Stimulated activated CD4-positive, alpha-beta T cell treated with anti-CD3 and anti-CD28 coated beads, Interleukin-2, amount 100 ng/mL, for 4 hours (primary cell): ENCODE measurements around the gene GCNT1.
"Not testable (repeated sequence)": the region's sequence is repeated elsewhere in the genome, so short reads cannot be mapped to it uniquely, and the experiment has no call there.

Experiments used
- DNase-seq: peaks from one replicate; pipeline ENCODE4 v3.0.0-alpha.2; 2020; ENCODE audit warnings: low read depth

The GCNT1 gene

DNA sequence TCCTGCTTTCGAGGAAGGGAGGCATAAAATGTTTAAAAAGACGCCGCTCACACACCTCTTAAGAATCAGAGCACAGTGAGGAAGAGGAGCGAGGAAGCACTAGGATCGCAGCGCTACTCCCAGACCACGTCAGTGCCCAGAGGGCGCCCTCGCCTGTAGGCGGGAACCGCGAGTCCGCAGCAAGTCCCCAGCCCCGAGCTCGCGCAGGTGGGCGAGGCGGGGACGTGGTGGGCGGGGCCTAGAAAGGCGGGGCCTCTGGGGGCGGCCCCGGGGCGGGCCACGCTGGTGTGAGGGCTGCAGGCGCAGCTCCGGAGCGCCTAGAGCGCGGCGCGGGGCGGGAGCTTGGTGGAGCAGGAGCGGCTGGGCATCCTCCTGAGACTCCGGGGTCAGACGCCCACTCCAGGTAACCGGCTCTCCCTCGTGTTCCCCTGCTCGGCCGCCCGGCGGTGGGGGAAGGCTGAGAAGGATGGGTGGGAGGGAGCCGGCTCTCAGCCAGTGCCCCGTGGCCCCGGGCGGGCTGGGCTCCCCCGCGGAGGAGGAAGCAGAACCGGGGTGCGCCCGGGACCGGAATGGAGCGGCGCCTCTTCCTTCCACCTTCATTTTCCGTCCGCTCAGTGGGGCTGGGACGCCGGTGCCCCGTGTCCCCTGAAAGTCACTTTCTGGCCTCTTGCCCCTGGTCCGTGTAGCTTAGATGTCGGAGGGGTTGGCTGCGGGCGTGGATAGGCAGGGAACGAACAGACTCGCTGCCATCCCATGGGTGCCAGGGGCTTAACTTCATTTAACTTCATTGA lies at the start of gene GCNT1:
GCNT1 (plus strand) TSS at position 280 of the 791 bp plus-strand sequence. CDS start 43,200 bp downstream, outside the sequence.
- peak; percentile 83 for DNase-seq

DNA sequence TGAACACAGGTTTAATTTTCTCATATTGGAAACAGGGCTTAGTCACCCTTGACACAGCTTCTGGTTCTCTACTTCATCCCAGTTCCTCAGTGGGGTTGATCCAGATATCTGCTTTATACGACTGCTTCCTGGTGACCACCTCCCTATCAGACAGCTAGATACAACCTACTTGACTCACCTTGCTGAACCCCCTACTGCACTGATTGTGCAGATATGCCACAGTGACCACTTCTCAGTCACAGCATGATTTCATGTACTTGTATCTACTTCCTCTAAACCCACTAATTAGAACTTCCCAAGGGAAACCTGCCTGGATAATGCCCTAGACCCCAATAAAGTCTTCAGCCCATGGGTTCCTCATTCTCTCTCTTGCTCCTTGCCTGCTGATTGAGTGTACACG lies 46.3 kb upstream of the GCNT1 start:
- no peak for DNase-seq

DNA sequence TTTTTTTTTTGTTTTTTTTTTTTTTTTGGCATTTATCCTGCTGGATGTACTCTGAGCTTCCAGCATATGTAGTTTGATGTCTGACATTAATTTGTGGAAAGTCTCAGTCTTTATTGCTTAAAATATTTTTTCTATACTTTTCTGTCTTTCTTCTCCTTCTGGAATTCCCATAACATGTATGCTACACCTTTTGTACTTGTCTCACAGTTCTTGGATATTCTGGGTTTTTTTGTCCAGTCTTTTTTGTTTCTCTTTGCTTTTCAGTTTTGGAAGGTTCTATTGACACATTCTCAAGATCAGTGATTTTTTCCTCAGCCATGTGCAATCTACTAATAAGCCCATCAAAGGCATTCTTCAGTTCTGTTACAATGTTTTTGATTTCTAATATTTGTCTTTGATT lies 45.3 kb upstream of the GCNT1 start:
- no peak for DNase-seq

DNA sequence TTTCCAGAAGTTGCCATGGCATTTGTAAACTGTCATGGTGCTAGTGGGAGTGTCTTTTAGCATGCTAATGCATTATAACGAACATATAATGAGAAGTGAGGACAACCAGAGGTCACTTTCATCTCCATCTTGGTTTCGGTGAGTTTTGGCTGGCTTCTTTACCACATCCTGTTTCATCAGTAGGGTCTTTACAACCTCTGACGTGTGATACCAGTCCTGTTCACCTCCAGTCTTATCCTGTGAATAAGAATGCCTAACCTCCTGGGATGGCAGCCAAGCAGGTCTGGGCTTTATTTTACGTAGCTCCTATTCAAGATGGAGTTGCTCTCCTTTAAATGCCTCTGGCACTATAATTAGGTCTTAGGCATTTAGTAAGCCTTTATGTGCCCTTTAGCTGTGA lies 44.3 kb upstream of the GCNT1 start:
- DNase-seq = no peak

DNA sequence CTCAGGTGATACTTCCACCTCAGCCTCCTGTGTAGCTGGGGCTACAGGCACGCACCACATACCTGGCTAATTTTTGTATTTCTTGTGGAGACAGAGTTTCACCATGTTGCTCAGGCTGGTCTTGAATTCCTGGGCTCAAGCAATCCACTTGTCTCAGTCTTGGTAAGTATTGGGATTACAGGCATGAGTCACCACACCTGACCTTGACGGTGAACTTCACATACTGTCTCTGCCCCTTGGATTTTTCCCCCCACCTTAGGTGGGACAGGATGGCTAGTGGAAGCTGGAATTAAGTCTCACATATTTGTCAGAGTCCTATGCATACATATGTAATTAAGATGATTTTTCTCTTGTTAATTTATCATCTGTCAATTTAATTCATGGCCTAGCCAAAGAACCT lies 43.8 kb upstream of the GCNT1 start:
- no peak for DNase-seq

DNA sequence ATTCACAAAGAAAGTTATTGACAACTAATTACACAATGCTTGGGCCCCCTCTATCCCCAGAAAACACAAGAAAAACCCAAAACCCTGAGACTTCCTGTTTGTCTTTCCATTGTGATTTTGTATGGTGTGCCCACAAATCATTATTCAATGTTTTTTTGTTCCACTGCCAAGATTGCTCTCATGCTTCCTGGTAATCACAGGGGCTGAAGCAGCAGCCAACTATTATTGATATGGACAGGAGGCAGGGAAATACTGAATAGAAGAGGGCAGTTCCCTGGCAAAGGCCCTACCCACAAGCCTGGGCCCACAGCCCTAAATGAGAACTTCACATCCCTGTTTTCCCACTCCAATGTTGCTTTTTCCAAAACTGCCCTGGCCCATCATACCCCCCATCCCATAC lies 43.3 kb upstream of the GCNT1 start:
- no peak for DNase-seq

DNA sequence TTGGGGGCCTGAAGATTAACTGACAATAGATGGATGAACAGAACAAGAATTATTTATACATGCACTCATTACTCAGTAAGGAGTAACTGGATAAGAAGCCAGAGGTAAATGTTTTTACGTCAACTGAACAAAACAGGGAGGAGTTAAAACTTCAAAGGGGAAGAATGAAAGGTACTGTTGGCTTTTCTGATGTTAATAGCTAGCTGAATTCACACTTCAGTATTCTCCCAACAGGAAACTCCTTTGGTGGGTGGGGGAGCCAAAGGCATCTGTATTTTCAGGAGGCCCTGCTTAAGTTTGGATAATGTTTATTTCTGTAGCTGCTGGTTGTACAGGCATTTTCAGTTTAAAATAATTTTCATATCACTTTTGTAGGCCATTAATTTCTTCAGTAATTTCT lies 41.6 kb upstream of the GCNT1 start:
- DNase-seq = no peak

DNA sequence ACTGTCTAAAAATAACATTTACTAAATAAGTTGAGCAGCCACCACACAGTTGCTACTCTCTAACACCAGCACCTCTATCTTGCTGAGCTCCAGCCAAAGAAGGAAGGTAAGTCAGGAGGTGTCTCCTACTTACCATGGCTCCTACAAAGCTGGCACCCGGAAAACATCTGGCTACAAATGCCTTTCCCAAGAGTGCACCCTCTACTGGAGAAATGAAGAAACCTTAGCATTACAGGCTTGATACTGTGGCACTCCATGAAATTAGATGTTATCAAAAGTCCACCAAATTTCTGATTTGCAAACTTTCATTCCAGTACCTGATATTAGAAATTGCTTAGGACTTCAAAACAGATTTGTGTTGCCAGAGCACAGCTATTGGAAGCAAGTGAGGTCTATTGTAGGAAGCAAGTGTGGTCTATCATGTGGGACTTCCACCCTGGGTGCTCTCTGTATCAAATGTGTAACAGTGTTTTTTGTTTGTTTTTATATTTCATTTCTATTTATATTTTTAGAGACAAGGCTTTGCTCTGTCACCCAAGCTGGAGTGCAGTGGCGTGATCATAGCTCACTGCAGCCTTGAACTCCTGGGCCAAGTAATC lies 39.1 kb upstream of the GCNT1 start:
- DNase-seq = no peak

DNA sequence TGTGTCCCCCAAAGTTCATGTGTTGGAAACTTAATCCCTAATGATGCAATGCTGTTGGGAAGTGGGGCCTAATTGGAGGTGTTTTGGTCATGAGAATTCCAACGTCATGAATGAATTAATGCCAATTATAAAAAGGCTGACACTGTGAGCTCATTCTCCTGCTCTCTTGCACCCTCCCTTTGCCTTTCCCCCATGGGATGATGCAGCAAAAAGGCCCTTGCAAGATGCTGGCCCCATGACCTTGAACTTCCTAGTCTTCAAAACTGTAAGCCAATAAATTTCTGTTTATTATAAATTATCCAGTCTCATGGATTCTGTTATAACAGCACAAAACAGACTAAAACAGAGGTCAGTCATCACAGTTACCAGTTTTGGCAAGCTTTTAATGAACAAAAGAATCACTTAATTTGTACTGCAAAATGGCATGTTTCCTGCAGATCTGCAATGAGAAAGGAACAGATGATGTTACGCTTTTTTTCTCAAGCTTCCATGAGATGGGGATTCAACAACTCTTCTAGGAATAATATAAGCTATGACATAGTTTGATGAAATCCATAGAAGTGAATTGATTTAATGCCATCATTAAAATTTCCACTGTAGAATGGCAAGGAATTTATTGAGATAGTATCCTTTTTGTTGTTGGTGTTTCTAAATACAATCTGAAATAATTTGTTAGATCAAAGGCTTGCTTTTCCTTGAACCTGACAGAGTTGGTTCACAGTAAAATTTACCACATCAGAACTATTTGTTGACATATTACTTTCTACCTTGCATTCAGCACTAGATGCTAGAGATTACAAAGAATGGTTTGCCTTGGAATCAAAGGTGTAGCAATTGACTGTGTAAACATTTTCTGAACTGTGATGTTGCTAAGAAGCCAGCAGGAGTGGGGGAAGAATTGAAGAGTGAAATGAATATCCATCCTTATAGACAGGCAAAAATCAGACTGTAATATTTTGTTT lies 35.5 kb upstream of the GCNT1 start:
- DNase-seq = no peak

DNA sequence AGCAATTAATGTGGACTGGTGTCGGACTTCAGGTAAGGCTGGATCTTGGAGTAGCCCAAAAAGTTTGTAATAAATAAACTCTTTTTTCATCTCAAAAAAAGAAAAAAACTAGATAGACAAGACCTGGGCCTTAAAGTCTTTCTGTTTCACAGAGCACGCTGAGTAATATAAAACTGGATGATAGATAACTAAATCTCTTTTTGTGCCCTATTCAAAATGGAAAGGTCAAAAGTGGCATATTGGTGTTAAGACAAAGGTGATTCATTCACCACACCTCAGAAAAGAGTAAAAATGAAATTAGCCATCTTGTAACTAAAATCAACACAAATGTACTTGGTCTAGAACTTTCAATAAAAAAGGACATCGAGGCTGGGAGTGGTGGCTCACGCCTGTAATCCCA lies 34.5 kb upstream of the GCNT1 start:
- no peak for DNase-seq

DNA sequence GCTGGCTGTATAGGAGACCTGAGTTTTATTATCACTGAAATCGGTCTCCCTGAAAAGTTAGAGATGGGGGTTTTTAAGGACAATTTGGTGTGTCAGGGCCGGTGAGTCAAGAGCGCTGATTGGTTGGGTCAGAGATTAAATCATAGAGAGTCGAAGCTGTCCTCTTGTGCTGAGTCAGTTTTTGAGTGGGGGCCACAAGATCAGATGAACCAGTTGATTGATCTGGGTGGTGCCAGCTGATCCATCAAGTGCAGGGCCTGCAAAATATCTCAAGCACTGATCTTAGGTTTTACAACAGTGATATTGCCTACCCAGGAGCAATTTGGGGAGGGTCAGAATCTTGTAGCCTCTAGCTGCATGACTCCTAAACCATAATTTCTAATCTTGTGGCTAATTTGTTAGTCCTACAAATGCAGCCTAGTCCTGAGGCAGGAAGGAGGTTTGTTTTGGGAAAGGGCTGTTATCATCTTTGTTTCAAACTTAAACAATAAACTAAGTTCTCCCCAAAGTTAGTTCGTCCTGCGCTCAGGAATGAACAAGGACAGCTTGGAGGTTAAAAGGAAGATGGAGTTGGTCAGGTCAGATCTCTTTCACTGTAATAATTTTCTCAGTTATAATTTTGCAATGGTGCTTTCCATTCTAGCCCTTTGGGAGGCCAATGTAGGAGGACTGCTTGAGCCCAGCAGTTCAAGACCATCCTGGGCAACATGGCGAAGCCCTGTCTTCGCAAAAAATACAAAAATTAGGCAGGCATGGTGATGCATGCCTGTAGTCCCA lies 33.1 kb upstream of the GCNT1 start:
- no peak for DNase-seq

DNA sequence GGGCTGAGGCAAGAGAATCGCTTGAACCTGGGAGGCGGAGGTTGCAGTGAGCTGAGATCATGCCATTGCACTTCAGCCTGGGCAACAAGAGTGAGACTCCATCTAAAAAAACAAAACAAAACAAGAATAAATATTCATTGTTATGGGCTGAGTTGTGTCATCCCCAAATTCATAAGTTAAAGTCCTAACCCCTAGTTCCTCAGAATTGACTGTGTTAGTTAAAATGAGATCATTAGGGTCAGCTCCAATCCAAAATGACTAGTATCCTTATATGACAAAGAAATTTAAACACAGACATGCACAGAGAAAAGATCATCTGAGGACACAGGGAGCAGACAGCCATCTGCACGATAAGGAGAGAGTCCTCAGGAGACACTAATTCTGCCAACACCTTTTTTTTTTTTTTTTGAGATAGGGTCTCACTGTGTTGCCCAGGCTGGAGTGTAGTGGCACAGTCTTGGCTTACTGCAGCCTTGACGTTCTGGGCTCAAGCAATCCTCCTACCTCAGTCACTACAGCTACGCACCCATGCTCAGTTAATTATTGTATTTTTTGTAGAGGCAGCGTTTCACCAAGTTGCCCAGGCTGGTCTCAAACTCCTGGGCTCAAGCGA lies 32.1 kb upstream of the GCNT1 start:
- no peak for DNase-seq

DNA sequence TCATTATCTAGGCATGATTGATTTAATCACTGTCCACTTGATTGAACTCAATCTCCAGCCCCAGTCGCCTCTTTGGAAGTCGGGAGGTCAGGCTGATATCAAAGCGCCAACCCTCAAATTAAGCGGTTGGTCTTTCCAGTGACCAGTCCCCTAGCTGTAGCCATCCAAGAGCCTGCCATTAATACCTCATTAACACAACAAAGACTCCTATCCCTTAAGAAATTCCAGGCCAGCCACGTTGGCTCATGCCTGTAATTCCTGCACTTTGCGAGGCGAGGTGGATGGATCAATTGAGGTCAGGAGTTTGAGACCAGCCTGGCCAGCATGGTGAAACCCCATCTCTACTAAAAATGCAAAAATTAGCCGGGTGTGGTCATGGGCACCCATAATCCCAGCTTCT lies 27.4 kb upstream of the GCNT1 start:
- no peak for DNase-seq

DNA sequence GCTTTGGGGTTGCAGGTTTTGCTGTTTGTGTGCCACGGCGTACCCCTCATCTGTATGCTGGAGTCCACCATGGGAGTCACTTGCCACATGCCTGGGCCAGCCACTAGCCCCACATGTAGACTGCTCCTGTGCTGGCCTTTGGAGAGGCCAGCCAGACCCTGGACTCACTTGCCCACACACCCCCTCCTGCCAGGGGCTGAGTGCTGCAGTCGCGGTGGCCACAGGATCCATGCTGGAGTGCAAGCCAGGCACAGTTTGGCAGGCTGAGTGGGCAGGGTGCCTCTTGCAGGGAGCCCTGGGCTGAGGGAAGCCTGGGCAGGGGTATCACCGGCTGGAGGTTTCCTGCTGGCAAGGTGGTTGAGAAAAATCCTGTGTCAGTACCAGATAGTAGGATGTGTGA lies 25.6 kb upstream of the GCNT1 start:
- DNase-seq = no peak

DNA sequence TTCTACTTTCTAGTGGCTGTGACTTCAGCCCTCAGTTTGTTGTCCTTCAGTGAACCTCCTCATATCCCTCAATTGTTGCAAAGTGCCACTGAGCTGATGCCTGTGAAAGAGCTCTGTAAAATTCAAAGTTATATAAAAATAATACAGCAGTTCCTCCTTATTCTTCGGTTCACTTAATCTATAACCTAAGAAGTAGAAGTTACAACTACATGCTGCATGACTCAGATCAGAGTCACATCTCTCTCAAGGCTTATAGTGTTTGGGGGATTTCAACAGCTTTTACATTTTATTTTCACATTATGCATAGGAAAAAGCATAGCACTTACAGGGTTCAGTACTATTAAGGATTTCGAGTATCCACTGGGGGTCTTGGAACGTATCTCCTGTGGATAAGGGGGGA lies 25.1 kb upstream of the GCNT1 start:
- no peak for DNase-seq

DNA sequence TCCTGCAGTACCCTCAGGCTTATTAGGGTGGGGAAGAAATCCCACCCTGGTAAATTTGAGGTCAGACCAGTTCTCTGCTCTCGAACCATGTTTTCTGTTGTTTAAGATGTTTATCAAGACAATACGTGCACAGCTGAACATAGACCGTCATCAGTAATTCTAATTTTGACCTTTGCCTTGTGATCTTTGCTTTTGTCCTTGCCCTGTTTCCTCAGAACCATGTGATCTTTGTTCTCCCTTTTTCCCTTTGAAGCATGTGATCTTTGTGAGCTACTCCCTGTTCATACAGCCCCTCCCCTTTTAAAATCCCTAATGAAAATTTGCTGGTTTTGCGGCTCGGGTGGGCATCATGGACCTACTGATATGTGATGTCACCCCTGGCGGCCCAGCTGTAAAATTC lies 24.1 kb upstream of the GCNT1 start:
- DNase-seq = not testable (repeated sequence)

DNA sequence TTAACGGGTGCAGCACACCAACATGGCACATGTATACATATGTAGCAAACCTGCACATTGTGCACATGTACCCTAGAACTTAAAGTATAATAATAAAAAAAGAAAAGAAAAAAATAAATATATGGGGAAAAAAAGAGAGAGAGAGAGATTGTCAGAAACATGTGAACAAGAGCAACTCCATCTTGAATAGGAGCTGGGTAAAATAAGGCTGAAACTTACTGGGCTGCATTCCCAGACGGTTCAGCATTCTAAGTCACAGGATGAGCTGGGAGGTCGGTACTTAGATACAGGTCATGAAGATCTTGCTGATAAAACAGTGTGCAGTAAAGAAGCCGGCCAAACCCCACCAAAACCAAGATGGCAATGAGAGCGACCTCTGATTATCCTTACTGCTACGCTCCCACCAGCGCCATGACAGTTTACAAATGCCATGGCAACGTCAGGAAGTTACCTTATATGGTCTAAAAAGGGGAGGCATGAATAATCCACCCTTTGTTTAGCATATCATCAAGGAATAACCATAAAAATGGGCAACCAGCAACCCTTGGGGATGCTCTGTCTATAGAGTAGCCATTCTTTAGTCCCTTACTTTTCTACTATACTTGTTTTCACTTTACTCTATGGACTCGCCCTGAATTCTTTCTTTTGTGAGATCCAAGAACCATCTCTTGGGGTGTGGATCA lies 21.8 kb upstream of the GCNT1 start:
- DNase-seq = not testable (repeated sequence)

DNA sequence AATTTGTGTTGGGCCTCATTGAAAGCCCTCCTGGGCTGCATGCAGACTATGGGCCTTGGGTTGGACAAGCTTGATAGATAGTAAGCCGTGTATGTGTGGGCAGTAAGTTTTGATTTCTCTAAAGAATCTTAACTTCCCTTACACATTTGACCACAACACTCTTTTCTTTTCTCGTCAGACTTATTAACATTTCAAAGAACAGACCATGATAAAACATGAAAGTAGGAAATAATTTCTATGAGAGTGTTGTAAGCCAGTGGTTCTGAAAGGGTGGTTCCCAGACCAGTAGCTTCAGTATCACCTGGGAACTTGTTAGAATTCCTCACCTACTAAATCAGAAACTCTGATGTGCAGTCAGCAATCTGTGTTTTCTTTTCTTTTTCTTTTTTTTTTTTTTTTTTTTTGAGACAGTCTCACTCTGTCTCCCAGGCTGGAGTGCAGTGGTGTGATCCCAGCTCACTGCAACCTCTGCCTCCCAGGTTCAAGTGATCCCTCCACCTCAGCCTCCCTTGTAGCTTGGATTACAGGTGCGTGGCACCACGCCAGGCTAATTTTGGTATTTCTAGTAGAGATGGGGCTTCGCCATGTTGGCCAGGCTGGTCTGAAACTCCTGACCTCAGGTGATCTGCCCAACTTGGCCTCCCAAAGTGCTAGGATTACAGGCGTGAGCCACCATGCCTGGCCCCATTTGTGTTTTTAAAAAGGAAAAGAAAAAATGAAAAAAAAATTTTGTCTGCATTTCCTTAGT lies 20.0 kb upstream of the GCNT1 start:
- DNase-seq = no peak

DNA sequence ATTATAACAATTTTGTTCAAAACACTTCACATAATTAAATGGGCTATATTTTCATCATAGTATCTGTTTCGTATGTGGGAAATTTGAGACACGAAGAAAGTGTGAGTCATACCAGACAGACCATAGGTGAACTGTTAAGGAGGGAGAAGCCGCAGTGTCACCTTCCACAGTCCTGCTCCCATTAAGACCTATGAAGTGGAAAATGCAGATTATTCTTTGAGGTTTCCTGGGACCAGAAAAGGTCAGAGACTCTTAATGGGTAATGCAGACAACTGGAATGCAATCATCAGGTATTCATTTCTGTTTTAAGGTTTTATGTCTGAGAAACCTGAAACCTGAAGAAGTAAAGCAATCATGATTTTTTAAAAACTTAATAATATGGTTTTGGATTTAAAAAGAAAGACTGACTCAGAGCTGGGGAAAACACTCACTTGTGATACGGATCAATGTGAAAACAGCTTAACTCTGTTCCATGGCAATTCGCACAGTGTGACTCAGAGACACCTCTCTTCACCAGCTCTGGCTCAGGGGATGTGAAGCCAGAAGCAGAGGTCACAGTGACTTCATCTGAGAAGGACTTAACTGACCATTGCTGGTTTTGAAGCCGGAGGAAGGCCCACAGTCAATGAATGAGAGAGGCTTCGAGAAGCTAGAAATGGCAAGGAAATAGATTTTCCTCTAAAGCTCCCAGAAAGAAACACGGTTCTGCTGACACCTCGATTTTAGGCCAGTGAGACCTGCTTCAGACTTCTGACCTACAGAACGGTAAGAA lies 17.2 kb upstream of the GCNT1 start:
- no peak for DNase-seq
